ENCODE measurements around the gene HOXB13.

The HOXB13 gene

DNA sequence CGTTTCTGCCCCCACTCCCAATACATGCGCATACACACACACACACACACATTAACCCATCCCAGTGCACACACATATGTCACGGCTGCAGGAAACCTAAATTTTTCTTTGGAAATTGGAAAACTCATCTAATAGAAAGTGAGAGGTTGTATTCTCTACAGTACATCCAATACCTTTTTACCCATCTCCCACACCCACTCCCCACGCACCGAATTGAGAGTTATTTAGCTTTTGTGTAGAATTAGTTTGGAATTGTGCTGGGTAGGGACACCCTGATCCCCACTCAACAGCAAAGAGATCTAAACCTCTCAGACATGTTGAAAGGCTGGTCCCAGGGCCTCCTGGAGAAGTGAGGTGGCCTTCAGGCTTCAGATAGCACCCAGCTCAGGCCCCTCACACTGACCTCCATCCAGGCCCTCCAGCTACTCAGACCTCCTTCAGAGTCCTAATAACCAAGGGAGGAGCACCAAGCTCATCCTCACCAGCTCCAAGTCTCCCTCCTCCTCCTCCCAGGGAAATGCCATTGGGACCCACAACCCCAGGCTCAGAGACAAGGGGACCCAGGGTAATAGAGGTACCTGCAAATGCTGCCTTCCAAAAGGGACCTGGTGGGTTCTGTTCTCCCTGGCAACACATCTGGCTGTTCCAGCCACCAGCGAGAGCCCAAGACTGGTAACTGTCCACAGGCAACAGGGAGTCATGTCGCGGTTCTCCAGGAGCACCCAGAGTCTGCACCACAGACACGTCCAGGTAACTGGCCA, 955 bp downstream of the HOXB13 start:
- no peak for DNase-seq (ENCODE audit: low spot score)
- in situ Hi-C loops (cut with MboI; ENCODE audit: low sequenced_read_pairs, unreplicated experiment): loop anchor here (5.0 kb wide), 1 partner anchor 70 kb away; no protein-coding TSS in a partner anchor
- TF ChIP-seq, protein P1, sequence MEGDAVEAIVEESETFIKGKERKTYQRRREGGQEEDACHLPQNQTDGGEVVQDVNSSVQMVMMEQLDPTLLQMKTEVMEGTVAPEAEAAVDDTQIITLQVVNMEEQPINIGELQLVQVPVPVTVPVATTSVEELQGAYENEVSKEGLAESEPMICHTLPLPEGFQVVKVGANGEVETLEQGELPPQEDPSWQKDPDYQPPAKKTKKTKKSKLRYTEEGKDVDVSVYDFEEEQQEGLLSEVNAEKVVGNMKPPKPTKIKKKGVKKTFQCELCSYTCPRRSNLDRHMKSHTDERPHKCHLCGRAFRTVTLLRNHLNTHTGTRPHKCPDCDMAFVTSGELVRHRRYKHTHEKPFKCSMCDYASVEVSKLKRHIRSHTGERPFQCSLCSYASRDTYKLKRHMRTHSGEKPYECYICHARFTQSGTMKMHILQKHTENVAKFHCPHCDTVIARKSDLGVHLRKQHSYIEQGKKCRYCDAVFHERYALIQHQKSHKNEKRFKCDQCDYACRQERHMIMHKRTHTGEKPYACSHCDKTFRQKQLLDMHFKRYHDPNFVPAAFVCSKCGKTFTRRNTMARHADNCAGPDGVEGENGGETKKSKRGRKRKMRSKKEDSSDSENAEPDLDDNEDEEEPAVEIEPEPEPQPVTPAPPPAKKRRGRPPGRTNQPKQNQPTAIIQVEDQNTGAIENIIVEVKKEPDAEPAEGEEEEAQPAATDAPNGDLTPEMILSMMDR (IDR thresholded peaks at IDR 0.05; ENCODE audit: borderline replicate concordance, control extremely low read depth, extremely low read depth, insufficient read depth, missing control alignments): no peak

GRCh38 chr17:48726916-48727286, 1.6 kb downstream of the HOXB13 start:
- in situ Hi-C loops (cut with MboI; ENCODE audit: low sequenced_read_pairs, unreplicated experiment): loop anchor here (5.0 kb wide), 1 partner anchor 70 kb away; no protein-coding TSS in a partner anchor
- TF ChIP-seq, protein P1 (IDR thresholded peaks at IDR 0.05; ENCODE audit: borderline replicate concordance, control extremely low read depth, extremely low read depth, insufficient read depth, missing control alignments): no peak
- DNase-seq (ENCODE audit: low spot score): no peak

GRCh38 chr17:48726114-48726915, 2.2 kb downstream of the HOXB13 start:
- in situ Hi-C loops (cut with MboI; ENCODE audit: low sequenced_read_pairs, unreplicated experiment): loop anchor here (5.0 kb wide), 1 partner anchor 71 kb away; no protein-coding TSS in a partner anchor
- DNase-seq (ENCODE audit: low spot score): no peak
- TF ChIP-seq, protein P1 (IDR thresholded peaks at IDR 0.05; ENCODE audit: borderline replicate concordance, control extremely low read depth, extremely low read depth, insufficient read depth, missing control alignments): no peak

- in situ Hi-C loops (cut with MboI; ENCODE audit: low sequenced_read_pairs, unreplicated experiment): loop anchor here (5.0 kb wide), 1 partner anchor 72 kb away; no protein-coding TSS in a partner anchor
- TF ChIP-seq, protein P1 (IDR thresholded peaks at IDR 0.05; ENCODE audit: borderline replicate concordance, control extremely low read depth, extremely low read depth, insufficient read depth, missing control alignments): no peak
- DNase-seq (ENCODE audit: low spot score): no peak
These were observed 3.1 kb downstream of the HOXB13 start for GRCh38 chr17:48725288-48726064.

DNA sequence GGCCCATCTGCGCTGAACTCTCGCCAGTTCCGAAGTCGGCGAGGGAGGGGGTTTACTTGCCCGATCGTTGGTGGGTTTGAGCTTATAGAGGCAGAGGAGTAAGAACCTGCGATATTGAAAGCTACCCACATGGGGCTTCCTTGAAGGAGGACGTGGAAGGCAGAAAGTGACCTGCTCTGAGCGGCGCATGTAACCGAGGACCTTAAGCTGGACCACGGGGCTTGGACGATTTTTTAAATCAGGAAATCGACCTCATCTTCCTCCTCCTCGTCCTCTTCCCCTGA, 3.6 kb downstream of the HOXB13 start:
- in situ Hi-C loops (cut with MboI; ENCODE audit: low sequenced_read_pairs, unreplicated experiment): loop anchor here (5.0 kb wide), 1 partner anchor 72 kb away; no protein-coding TSS in a partner anchor
- TF ChIP-seq, protein P1 (IDR thresholded peaks at IDR 0.05; ENCODE audit: borderline replicate concordance, control extremely low read depth, extremely low read depth, insufficient read depth, missing control alignments): no peak
- no peak for DNase-seq (ENCODE audit: low spot score)

Data from GM13976 (cell line).